Measurements from ENCODE around the gene WDR73.

Gene WDR73

GRCh38 chr15:84611631-84612030, 42.5 kb downstream of the WDR73 start:
- no peak for DNase-seq (ENCODE audit: low spot score)

- no peak for DNase-seq (ENCODE audit: low spot score)
Measured at GRCh38 chr15:84609818-84610525, 44.1 kb downstream of the WDR73 start.

- DNase-seq (ENCODE audit: low spot score): no peak
Measured at GRCh38 chr15:84608707-84609284, 45.3 kb downstream of the WDR73 start.

- DNase-seq (ENCODE audit: low spot score): no peak
Measured at GRCh38 chr15:84606653-84607120, 47.4 kb downstream of the WDR73 start.

- no peak for DNase-seq (ENCODE audit: low spot score)
Measured at GRCh38 chr15:84605554-84605882, 48.6 kb downstream of the WDR73 start.

GRCh38 chr15:84604826-84605553, 49.1 kb downstream of the WDR73 start:
- DNase-seq (ENCODE audit: low spot score): no peak

- no peak for DNase-seq (ENCODE audit: low spot score)
Measured at GRCh38 chr15:84603630-84604379, 50.3 kb downstream of the WDR73 start.

GRCh38 chr15:84601555-84601838, 52.6 kb downstream of the WDR73 start:
- no peak for DNase-seq (ENCODE audit: low spot score)

- DNase-seq (ENCODE audit: low spot score): peak; percentile 99
Measured at GRCh38 chr15:84600687-84601554, 53.2 kb downstream of the WDR73 start, which contains the start of gene ZSCAN2. TSS of gene ZSCAN2 (plus strand) at chr15:84601009. CDS start at chr15:84603928, 2,919 bp downstream.

GRCh38 chr15:84600331-84600686, 53.8 kb downstream of the WDR73 start:
- DNase-seq (ENCODE audit: low spot score): no peak

GRCh38 chr15:84599906-84600305, 54.2 kb downstream of the WDR73 start:
- no peak for DNase-seq (ENCODE audit: low spot score)

GRCh38 chr15:84598993-84599392, 55.1 kb downstream of the WDR73 start:
- DNase-seq (ENCODE audit: low spot score): no peak

- no peak for DNase-seq (ENCODE audit: low spot score)
Measured at GRCh38 chr15:84598250-84598649, 55.8 kb downstream of the WDR73 start.

GRCh38 chr15:84597296-84597695, 56.8 kb downstream of the WDR73 start:
- no peak for DNase-seq (ENCODE audit: low spot score)

- DNase-seq (ENCODE audit: low spot score): no peak
Measured at GRCh38 chr15:84595660-84596059, 58.4 kb downstream of the WDR73 start.

GRCh38 chr15:84594617-84595290, 59.3 kb downstream of the WDR73 start:
- DNase-seq (ENCODE audit: low spot score): no peak

GRCh38 chr15:84591815-84592214, 62.3 kb downstream of the WDR73 start:
- no peak for DNase-seq (ENCODE audit: low spot score)

- no peak for DNase-seq (ENCODE audit: low spot score)
Measured at GRCh38 chr15:84590406-84590805, 63.7 kb downstream of the WDR73 start.

All from ecto neural progenitor cell (in vitro differentiated cells).